K562 (cell line): ENCODE results near the gene PLAAT4. TPM values are rescaled to one million over a fixed set of nuclear protein-coding genes. Genes with fewer than 3 reads are reported as not detected.

ENCODE experiments used
- ATF7 ChIP-seq: fragments of 450-650 bp; IDR thresholded peaks from 2 replicates; pipeline ENCODE4 v1.7.1; 2014; ENCODE audit warnings: mild to moderate bottlenecking, moderate library complexity
- CBFA2T2 ChIP-seq: fragments of 450-650 bp; conservative IDR thresholded peaks from 2 replicates; pipeline ENCODE4 v1.6.1; 2017; ENCODE audit warnings: mild to moderate bottlenecking
- CTBP1 ChIP-seq: fragments of 450-650 bp; IDR thresholded peaks from 2 replicates; pipeline ENCODE4 v1.6.1; 2016; ENCODE audit warnings: borderline replicate concordance
- DNMT1 ChIP-seq: fragments of 450-650 bp; IDR thresholded peaks from 2 replicates; pipeline ENCODE4 v1.6.1; 2016; ENCODE audit warnings: antibody characterized with exemption, mild to moderate bottlenecking
- HIVEP1 ChIP-seq: fragments of 250-450 bp; sonication (Bioruptor Pico); IDR thresholded peaks from 2 replicates; pipeline ENCODE4 v1.4.0; 2020; ENCODE audit warnings: mild to moderate bottlenecking
- HSF4 ChIP-seq: fragments of 250-450 bp; sonication (Bioruptor Pico); IDR thresholded peaks from 2 replicates; pipeline ENCODE4 v2.1.2; 2022; ENCODE audit warnings: mild to moderate bottlenecking, moderate library complexity, borderline replicate concordance
- MBD2 ChIP-seq: sonication (generic); IDR thresholded peaks from 2 replicates; pipeline ENCODE4 v1.6.1; 2016; ENCODE audit warnings: low read depth, borderline replicate concordance
- NCOR1 ChIP-seq: fragments of 450-650 bp; IDR thresholded peaks from 2 replicates; pipeline ENCODE4 v1.6.1; 2016; ENCODE audit warnings: mild to moderate bottlenecking, moderate library complexity
- PCBP2 ChIP-seq: fragments of 200-400 bp; formaldehyde crosslinking; IDR thresholded peaks from 2 replicates; pipeline ENCODE4 v1.6.1; 2018; ENCODE audit warnings: low read length, low read depth, mild to moderate bottlenecking, moderate library complexity; ENCODE audit not compliant: poor library complexity, severe bottlenecking
- POLR2AphosphoS5 ChIP-seq: IDR thresholded peaks from 2 replicates; pipeline ENCODE4 v1.6.1; 2011; ENCODE audit warnings: mild to moderate bottlenecking, low read depth, low read length, moderate library complexity; ENCODE audit not compliant: control insufficient read depth, insufficient read depth
- POLR3A ChIP-seq: IDR thresholded peaks from 2 replicates; pipeline ENCODE4 v1.6.1; 2011; ENCODE audit warnings: borderline replicate concordance, mild to moderate bottlenecking, moderate library complexity; ENCODE audit not compliant: insufficient read length, insufficient read depth; ENCODE audit errors: extremely low read depth
- POLR3G ChIP-seq: IDR thresholded peaks from 2 replicates; pipeline ENCODE4 v1.6.1; 2011; ENCODE audit not compliant: insufficient read length, insufficient replicate concordance; ENCODE audit errors: extremely low read depth
- STAT5B ChIP-seq: fragments of 250-450 bp; sonication (Bioruptor Pico); IDR thresholded peaks from 2 replicates; pipeline ENCODE4 v1.8.0; 2021; ENCODE audit warnings: mild to moderate bottlenecking, inconsistent platforms
- TAF9B ChIP-seq: fragments of 450-650 bp; IDR thresholded peaks from 2 replicates; pipeline ENCODE4 v1.6.1; 2018; ENCODE audit warnings: mild to moderate bottlenecking; ENCODE audit not compliant: partially characterized antibody
- WHSC1 ChIP-seq: IDR thresholded peaks from one replicate; pipeline ENCODE4 v1.6.1; 2012; ENCODE audit warnings: low read length, control low read depth, inconsistent platforms
- ZEB2 ChIP-seq: fragments of 450-650 bp; IDR thresholded peaks from 2 replicates; pipeline ENCODE4 v1.6.1; 2016
- ZFP1 ChIP-seq: fragments of 450-650 bp; formaldehyde crosslinking; IDR thresholded peaks from 2 replicates; pipeline ENCODE4 v1.4.0; 2020; ENCODE audit warnings: mild to moderate bottlenecking, mixed read lengths
- ZFPM2 ChIP-seq: fragments of 250-450 bp; sonication (Bioruptor Pico); IDR thresholded peaks from 2 replicates; pipeline ENCODE4 v1.5.1; 2022; ENCODE audit warnings: mild to moderate bottlenecking
- ZNF175 ChIP-seq: fragments of 200-800 bp; sonication (Bioruptor generic); IDR thresholded peaks from 2 replicates; pipeline ENCODE4 v1.6.1; 2016; ENCODE audit warnings: low read depth, mild to moderate bottlenecking, missing genetic modification characterization, missing compliant biosample characterization
- polyA plus RNA-seq, 8 experiments: library from polyadenylated mRNA; depleted of rRNA in 4 of 8; stranded (reverse) in 5 of 8; unstranded in 3 of 8; fragments of >200 nt; fragmentation: Nextera tagmentation in 2 of 8; fragmentation: Illumina TruSeq in 1 of 8; extraction: Ambion mirVana in 2 of 8; extraction: Trizol in 1 of 8; gene quantifications; 2 replicates each; pipeline versions ENCODE4 v1.2.1 to v1.2.3, GENCODE V29; 2011 to 2014; ENCODE audit warnings: inconsistent platforms in 1 of 8, missing spikeins in 1 of 8
- total RNA-seq, 7 experiments: library from RNA; depleted of rRNA in 6 of 7; stranded (reverse); fragments of >200 nt in 6 of 7; fragmentation: Illumina TruSeq in 2 of 7; extraction: Trizol in 2 of 7; gene quantifications; 2 replicates each; pipeline versions ENCODE4 v1.2.1 to v1.2.3, GENCODE V29; 2011 to 2021; ENCODE audit warnings: low replicate concordance in 1 of 7
- TF ChIP-seq, protein P1 (sequence below): fragments of 250-450 bp; sonication (Bioruptor Pico); IDR thresholded peaks from 2 replicates; pipeline ENCODE4 v1.8.0; 2021; ENCODE audit warnings: moderate library complexity, mild to moderate bottlenecking, inconsistent platforms
- TF ChIP-seq, protein P2 (sequence below): IDR thresholded peaks from 3 replicates; pipeline ENCODE4 v1.6.1; 2011; ENCODE audit warnings: borderline replicate concordance, mild to moderate bottlenecking; ENCODE audit not compliant: insufficient read length, insufficient read depth
- TF ChIP-seq, protein P3 (sequence below): fragments of 450-650 bp; IDR thresholded peaks from 2 replicates; pipeline ENCODE4 v1.6.1; 2016
- TF ChIP-seq, protein P4 (sequence below): fragments of 250-450 bp; sonication (Bioruptor Pico); IDR thresholded peaks from 2 replicates; pipeline ENCODE4 v1.4.0; 2020; ENCODE audit warnings: mild to moderate bottlenecking
- TF ChIP-seq, protein P5 (sequence below): fragments of 250-450 bp; sonication (Bioruptor Pico); IDR thresholded peaks from 2 replicates; pipeline ENCODE4 v1.8.0; 2022; ENCODE audit warnings: moderate library complexity, mild to moderate bottlenecking, inconsistent platforms
- TF ChIP-seq, protein P6 (sequence below): fragments of 450-650 bp; IDR thresholded peaks from 2 replicates; pipeline ENCODE4 v1.7.0; 2016; ENCODE audit warnings: borderline replicate concordance

Gene PLAAT4
- total and polyA plus RNA-seq, 9 of the 15 experiments (the other 6 are each of a cell fraction or from before 2014, with no cell fraction given), result 0.54 to 3.0 (median 1.3) TPM; not detected in 1

DNA sequence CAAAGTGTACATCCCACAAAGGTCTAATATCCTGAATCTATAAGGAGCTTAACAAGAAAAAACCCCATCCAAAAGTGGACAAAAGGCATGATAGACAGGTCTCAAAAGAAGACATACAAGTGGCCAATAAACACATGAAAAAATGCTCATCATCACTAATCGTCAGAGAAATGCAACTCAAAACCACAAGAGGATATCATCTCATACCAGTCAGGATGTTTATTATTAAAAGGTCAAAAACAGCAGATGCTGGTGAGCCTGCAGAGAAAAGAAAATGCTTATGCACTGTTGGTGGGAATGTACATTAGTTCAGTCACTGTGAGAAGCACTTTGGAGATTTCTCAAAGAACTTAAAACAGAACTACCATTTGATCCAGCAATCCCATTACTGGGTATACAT is 18.1 kb upstream of the PLAAT4 start (continued):
- TF ChIP-seq POLR3A (no peak), ZEB2 (no peak), HSF4 (CRISPR knock-in tag) (no peak), ZNF175 (CRISPR knock-in tag) (no peak), NCOR1 (peak; percentile 75), HIVEP1 (no peak), ATF7 (no peak), PCBP2 (no peak), ZFPM2 (CRISPR knock-in tag) (no peak), POLR3G (no peak), MBD2 (no peak), TAF9B (no peak), WHSC1 (no peak), CBFA2T2 (peak; percentile 76), ZFP1 (CRISPR knock-in tag) (no peak), DNMT1 (no peak), CTBP1 (peak; percentile 47; the same call in 1 of the 2 replicates), POLR2AphosphoS5 (peak; percentile 40; the same call in 1 of the 2 replicates), STAT5B (CRISPR knock-in tag) (no peak)
- TF ChIP-seq, protein P1, sequence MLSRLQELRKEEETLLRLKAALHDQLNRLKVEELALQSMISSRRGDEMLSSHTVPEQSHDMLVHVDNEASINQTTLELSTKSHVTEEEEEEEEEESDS (CRISPR knock-in tag), result no peak
- TF ChIP-seq, protein P2, sequence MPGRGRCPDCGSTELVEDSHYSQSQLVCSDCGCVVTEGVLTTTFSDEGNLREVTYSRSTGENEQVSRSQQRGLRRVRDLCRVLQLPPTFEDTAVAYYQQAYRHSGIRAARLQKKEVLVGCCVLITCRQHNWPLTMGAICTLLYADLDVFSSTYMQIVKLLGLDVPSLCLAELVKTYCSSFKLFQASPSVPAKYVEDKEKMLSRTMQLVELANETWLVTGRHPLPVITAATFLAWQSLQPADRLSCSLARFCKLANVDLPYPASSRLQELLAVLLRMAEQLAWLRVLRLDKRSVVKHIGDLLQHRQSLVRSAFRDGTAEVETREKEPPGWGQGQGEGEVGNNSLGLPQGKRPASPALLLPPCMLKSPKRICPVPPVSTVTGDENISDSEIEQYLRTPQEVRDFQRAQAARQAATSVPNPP, result no peak
- TF ChIP-seq, protein P3, sequence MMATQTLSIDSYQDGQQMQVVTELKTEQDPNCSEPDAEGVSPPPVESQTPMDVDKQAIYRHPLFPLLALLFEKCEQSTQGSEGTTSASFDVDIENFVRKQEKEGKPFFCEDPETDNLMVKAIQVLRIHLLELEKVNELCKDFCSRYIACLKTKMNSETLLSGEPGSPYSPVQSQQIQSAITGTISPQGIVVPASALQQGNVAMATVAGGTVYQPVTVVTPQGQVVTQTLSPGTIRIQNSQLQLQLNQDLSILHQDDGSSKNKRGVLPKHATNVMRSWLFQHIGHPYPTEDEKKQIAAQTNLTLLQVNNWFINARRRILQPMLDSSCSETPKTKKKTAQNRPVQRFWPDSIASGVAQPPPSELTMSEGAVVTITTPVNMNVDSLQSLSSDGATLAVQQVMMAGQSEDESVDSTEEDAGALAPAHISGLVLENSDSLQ, result peak; percentile 89
- TF ChIP-seq, protein P4, sequence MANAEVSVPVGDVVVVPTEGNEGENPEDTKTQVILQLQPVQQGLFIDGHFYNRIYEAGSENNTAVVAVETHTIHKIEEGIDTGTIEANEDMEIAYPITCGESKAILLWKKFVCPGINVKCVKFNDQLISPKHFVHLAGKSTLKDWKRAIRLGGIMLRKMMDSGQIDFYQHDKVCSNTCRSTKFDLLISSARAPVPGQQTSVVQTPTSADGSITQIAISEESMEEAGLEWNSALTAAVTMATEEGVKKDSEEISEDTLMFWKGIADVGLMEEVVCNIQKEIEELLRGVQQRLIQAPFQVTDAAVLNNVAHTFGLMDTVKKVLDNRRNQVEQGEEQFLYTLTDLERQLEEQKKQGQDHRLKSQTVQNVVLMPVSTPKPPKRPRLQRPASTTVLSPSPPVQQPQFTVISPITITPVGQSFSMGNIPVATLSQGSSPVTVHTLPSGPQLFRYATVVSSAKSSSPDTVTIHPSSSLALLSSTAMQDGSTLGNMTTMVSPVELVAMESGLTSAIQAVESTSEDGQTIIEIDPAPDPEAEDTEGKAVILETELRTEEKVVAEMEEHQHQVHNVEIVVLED (CRISPR knock-in tag), result no peak
- TF ChIP-seq, protein P5, sequence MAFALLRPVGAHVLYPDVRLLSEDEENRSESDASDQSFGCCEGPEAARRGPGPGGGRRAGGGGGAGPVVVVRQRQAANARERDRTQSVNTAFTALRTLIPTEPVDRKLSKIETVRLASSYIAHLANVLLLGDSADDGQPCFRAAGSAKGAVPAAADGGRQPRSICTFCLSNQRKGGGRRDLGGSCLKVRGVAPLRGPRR, result no peak
- TF ChIP-seq, protein P6, sequence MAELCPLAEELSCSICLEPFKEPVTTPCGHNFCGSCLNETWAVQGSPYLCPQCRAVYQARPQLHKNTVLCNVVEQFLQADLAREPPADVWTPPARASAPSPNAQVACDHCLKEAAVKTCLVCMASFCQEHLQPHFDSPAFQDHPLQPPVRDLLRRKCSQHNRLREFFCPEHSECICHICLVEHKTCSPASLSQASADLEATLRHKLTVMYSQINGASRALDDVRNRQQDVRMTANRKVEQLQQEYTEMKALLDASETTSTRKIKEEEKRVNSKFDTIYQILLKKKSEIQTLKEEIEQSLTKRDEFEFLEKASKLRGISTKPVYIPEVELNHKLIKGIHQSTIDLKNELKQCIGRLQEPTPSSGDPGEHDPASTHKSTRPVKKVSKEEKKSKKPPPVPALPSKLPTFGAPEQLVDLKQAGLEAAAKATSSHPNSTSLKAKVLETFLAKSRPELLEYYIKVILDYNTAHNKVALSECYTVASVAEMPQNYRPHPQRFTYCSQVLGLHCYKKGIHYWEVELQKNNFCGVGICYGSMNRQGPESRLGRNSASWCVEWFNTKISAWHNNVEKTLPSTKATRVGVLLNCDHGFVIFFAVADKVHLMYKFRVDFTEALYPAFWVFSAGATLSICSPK, result no peak
